ENCODE data around the gene SNX4.

Gene SNX4

DNA sequence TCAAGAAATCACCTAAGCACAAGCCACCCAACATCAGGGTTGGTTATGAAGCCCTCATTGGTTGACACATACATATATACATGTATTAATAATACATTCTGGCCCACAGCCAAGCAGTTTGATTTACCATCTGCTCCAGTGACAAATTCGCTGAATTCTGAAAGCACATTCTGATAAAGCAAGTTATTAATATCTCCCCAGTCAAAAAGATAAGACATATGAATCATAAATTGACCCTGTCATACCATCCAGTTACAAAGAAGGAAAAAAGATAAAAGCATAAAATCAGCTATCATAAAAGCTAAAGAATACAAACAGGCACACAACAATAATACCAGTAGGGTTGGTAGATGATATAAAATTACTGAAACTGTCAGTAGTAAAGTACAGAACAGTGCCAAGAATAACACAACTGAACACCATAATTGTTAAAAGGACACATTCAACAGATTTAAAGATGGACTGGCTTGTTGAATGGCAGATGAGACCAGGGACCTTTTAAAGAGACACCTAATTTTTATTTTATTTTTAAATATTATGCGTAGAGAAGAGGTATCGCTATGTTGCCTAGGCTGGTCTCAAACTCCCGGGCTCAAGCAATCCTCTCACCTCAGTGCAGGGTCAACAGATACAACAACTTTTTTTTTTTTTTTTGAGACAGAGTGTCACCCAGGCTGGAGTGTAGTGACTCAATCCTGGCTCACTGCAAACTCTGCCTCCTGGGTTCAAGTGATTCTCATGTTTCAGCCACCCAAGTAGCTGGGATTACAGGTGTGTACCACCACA lies 7.7 kb downstream of the SNX4 start:
- Histone ChIP-seq H3K18ac (ENCODE audit: low read length) (no peak overlapping the region), H3K9me3 (ENCODE audit: insufficient read depth, low read depth, low read length) (no peaks in the 10 kb centered on the region), H3K4me1 (ENCODE audit: control insufficient read depth in 1 of 2, insufficient read depth in 2 of 2, low read length in 2 of 2) (peaks cover 0 to 4% of the 10 kb centered on the region in 2 experiments), H3K36me3 (ENCODE audit: control insufficient read depth in 1 of 2, insufficient read depth in 2 of 2, low read length in 2 of 2) (peaks cover 0 to 7% of the 10 kb centered on the region in 2 experiments), H3K79me2 (ENCODE audit: control insufficient read depth, insufficient read depth, low read length, poor library complexity) (peaks cover 2% of the 10 kb centered on the region), H2BK12ac (ENCODE audit: low read length) (no peak overlapping the region), H3K27ac (ENCODE audit: low read depth, low read length) (no peak overlapping the region), H3K27me3 (ENCODE audit: insufficient read depth, low read length) (no peaks in the 10 kb centered on the region), H2AFZ (ENCODE audit: insufficient read depth, low read length, poor library complexity) (no peak overlapping the region), H3K4ac (ENCODE audit: low read depth, low read length) (no peak overlapping the region), H4K91ac (ENCODE audit: low read depth, low read length) (no peak overlapping the region), H4K8ac (ENCODE audit: low read depth, low read length) (no peak overlapping the region), H3K4me2 (ENCODE audit: low read length) (no peak overlapping the region), H3K79me1 (ENCODE audit: low read length) (no peaks in the 10 kb centered on the region), H4K12ac (ENCODE audit: low read depth, low read length) (no peak overlapping the region), H2BK120ac (ENCODE audit: insufficient read depth, low read length, poor library complexity) (no peak overlapping the region), H2BK5ac (ENCODE audit: low read depth, low read length, poor library complexity) (no peak overlapping the region), H3K23ac (ENCODE audit: low read length) (no peak overlapping the region), H3K4me3 (ENCODE audit: low read depth, low read length) (no peak overlapping the region), H2AK5ac (ENCODE audit: low read length) (no peak overlapping the region), H3K9ac (ENCODE audit: low read length) (no peak overlapping the region), H3K14ac (ENCODE audit: low read length) (no peak overlapping the region)
- WGBS (ENCODE audit: extremely low coverage, insufficient coverage, insufficient read length), result no CpG with 5 or more reads among the region's 4 CpGs
- peak; percentile 17 to 56 for DNase-seq

DNA sequence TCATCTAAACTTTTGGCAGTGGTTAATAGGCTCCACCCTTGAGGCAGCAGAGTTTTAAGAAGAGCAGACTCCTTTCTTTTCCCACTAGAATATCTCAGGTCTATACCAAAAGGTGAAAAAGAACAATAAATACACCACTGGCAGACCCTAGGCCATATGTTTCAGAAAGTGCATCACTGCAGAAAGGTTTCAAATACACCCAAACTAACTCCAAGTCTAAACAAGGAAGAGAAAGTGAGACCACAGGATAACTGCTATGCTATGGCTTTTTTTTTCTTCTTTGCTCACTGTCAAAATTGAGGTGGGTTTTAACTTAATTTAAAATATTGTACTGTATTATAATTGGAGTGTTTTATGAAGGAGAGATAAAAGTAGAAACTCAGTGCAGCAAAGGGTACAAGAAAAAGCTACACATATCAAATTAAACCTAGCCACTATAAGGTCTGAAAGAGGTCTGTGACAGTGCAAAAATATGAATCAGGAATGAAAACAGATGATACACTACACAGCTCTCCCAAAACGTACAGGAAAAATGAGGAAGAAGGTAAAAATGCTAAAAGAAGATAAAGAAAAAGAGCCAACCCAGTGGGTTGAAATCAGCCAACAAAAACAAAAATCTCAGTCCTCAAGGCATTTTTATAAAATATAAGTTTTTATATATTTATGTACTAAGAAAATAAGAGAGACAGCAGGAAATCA lies 8.4 kb downstream of the SNX4 start:
- no peak overlapping the region for H2AK5ac ChIP-seq (ENCODE audit: low read length)
- H3K27ac ChIP-seq (ENCODE audit: low read depth, low read length), result no peak overlapping the region
- no peak overlapping the region for H3K4me3 ChIP-seq (ENCODE audit: low read depth, low read length)
- no peak overlapping the region for H3K14ac ChIP-seq (ENCODE audit: low read length)
- H2BK120ac ChIP-seq (ENCODE audit: insufficient read depth, low read length, poor library complexity), result no peak overlapping the region
- H3K79me1 ChIP-seq (ENCODE audit: low read length), result no peaks in the 10 kb centered on the region
- H4K12ac ChIP-seq (ENCODE audit: low read depth, low read length), result no peak overlapping the region
- no peak overlapping the region for H3K4ac ChIP-seq (ENCODE audit: low read depth, low read length)
- no peaks in the 10 kb centered on the region for H3K27me3 ChIP-seq (ENCODE audit: insufficient read depth, low read length)
- H3K4me1 ChIP-seq (ENCODE audit: control insufficient read depth in 1 of 2, insufficient read depth in 2 of 2, low read length in 2 of 2), result peaks cover 0 to 3% of the 10 kb centered on the region in 2 experiments
- no peak overlapping the region for H2AFZ ChIP-seq (ENCODE audit: insufficient read depth, low read length, poor library complexity)
- no peak overlapping the region for H3K18ac ChIP-seq (ENCODE audit: low read length)
- H2BK5ac ChIP-seq (ENCODE audit: low read depth, low read length, poor library complexity), result no peak overlapping the region
- H3K4me2 ChIP-seq (ENCODE audit: low read length), result no peak overlapping the region
- H3K9me3 ChIP-seq (ENCODE audit: insufficient read depth, low read depth, low read length), result no peaks in the 10 kb centered on the region
- WGBS (ENCODE audit: extremely low coverage, insufficient coverage, insufficient read length), result no CpG with 5 or more reads among the region's 1 CpG
- H4K8ac ChIP-seq (ENCODE audit: low read depth, low read length), result no peak overlapping the region
- no peak for DNase-seq
- peaks cover 2% of the 10 kb centered on the region for H3K79me2 ChIP-seq (ENCODE audit: control insufficient read depth, insufficient read depth, low read length, poor library complexity)
- no peak overlapping the region for H3K9ac ChIP-seq (ENCODE audit: low read length)
- no peak overlapping the region for H4K91ac ChIP-seq (ENCODE audit: low read depth, low read length)
- H2BK12ac ChIP-seq (ENCODE audit: low read length), result no peak overlapping the region
- peaks cover under 1 to 7% of the 10 kb centered on the region in 2 experiments for H3K36me3 ChIP-seq (ENCODE audit: control insufficient read depth in 1 of 2, insufficient read depth in 2 of 2, low read length in 2 of 2)
- H3K23ac ChIP-seq (ENCODE audit: low read length), result no peak overlapping the region

DNA sequence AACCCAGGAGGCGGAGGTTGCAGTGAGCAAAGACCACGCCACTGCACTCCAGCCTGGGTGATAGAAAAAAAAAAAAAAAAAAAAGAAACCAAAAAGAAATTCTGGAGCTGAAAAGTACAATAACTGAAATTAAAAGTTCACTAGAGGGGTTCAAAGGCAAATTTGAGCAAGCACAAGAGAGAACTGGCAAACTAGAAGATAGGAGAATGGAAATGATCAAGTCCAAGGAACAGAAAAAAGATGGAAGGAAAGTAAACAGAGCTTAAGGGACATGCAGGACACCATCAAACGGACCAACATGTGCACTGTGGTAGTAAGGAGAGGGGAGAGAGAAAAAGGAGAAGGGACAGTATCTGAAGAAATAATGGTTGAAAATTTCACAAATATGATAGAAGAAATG lies 12.9 kb downstream of the SNX4 start:
- H3K18ac ChIP-seq (ENCODE audit: low read length), result no peak overlapping the region
- H3K4ac ChIP-seq (ENCODE audit: low read depth, low read length), result no peak overlapping the region
- H4K8ac ChIP-seq (ENCODE audit: low read depth, low read length), result no peak overlapping the region
- H3K9me3 ChIP-seq (ENCODE audit: insufficient read depth, low read depth, low read length), result no peaks in the 10 kb centered on the region
- no peak overlapping the region for H3K14ac ChIP-seq (ENCODE audit: low read length)
- no peak overlapping the region for H2BK5ac ChIP-seq (ENCODE audit: low read depth, low read length, poor library complexity)
- H2BK120ac ChIP-seq (ENCODE audit: insufficient read depth, low read length, poor library complexity), result no peak overlapping the region
- H3K4me3 ChIP-seq (ENCODE audit: low read depth, low read length), result no peak overlapping the region
- no peak overlapping the region for H3K9ac ChIP-seq (ENCODE audit: low read length)
- H4K91ac ChIP-seq (ENCODE audit: low read depth, low read length), result no peak overlapping the region
- H3K79me2 ChIP-seq (ENCODE audit: control insufficient read depth, insufficient read depth, low read length, poor library complexity), result no peaks in the 10 kb centered on the region
- no peak overlapping the region for H2AFZ ChIP-seq (ENCODE audit: insufficient read depth, low read length, poor library complexity)
- H3K36me3 ChIP-seq (ENCODE audit: control insufficient read depth in 1 of 2, insufficient read depth in 2 of 2, low read length in 2 of 2), result peaks cover 8 to 14% of the 10 kb centered on the region in 2 experiments
- H3K23ac ChIP-seq (ENCODE audit: low read length), result no peak overlapping the region
- DNase-seq, result no peak
- H3K27ac ChIP-seq (ENCODE audit: low read depth, low read length), result no peak overlapping the region
- no peaks in the 10 kb centered on the region for H3K27me3 ChIP-seq (ENCODE audit: insufficient read depth, low read length)
- H2AK5ac ChIP-seq (ENCODE audit: low read length), result no peak overlapping the region
- H4K12ac ChIP-seq (ENCODE audit: low read depth, low read length), result no peak overlapping the region
- no CpG with 5 or more reads among the region's 3 CpGs for WGBS (ENCODE audit: extremely low coverage, insufficient coverage, insufficient read length)
- H3K4me2 ChIP-seq (ENCODE audit: low read length), result no peak overlapping the region
- H3K4me1 ChIP-seq (ENCODE audit: control insufficient read depth in 1 of 2, insufficient read depth in 2 of 2, low read length in 2 of 2), result no peaks in the 10 kb centered on the region
- H2BK12ac ChIP-seq (ENCODE audit: low read length), result no peak overlapping the region
- no peaks in the 10 kb centered on the region for H3K79me1 ChIP-seq (ENCODE audit: low read length)

DNA sequence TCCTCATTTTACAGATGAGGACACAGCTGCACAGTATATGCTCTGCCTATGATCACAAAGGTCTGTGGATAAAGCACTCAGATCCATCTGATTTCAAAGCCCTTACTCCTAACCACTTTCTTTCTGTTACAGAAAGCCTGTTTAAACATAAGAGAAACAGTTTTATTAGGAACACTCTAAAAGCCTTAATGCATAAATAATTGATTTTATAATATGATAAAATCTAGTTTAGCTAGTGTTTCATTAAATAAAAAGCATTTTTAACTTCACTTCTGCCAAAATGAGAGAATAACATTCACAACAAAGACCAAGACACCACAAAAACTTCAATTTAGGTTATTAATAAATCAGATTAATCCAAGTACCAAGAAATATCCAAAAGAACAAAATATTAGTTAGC lies 21.4 kb downstream of the SNX4 start:
- DNase-seq, result no peak
- no peak overlapping the region for H3K27ac ChIP-seq (ENCODE audit: low read depth, low read length)
- H3K9ac ChIP-seq (ENCODE audit: low read length), result no peak overlapping the region
- H2AK5ac ChIP-seq (ENCODE audit: low read length), result no peak overlapping the region
- no peak overlapping the region for H2BK12ac ChIP-seq (ENCODE audit: low read length)
- peaks cover 11 to 13% of the 10 kb centered on the region in 2 experiments for H3K36me3 ChIP-seq (ENCODE audit: control insufficient read depth in 1 of 2, insufficient read depth in 2 of 2, low read length in 2 of 2)
- H3K9me3 ChIP-seq (ENCODE audit: insufficient read depth, low read depth, low read length), result no peaks in the 10 kb centered on the region
- H4K91ac ChIP-seq (ENCODE audit: low read depth, low read length), result no peak overlapping the region
- H3K4me1 ChIP-seq (ENCODE audit: control insufficient read depth in 1 of 2, insufficient read depth in 2 of 2, low read length in 2 of 2), result no peaks in the 10 kb centered on the region
- H2BK5ac ChIP-seq (ENCODE audit: low read depth, low read length, poor library complexity), result no peak overlapping the region
- H4K8ac ChIP-seq (ENCODE audit: low read depth, low read length), result no peak overlapping the region
- no peak overlapping the region for H3K23ac ChIP-seq (ENCODE audit: low read length)
- no peak overlapping the region for H3K4me3 ChIP-seq (ENCODE audit: low read depth, low read length)
- H3K79me2 ChIP-seq (ENCODE audit: control insufficient read depth, insufficient read depth, low read length, poor library complexity), result no peaks in the 10 kb centered on the region
- no peak overlapping the region for H3K14ac ChIP-seq (ENCODE audit: low read length)
- H3K4ac ChIP-seq (ENCODE audit: low read depth, low read length), result no peak overlapping the region
- no peak overlapping the region for H3K4me2 ChIP-seq (ENCODE audit: low read length)
- H4K12ac ChIP-seq (ENCODE audit: low read depth, low read length), result no peak overlapping the region
- H3K18ac ChIP-seq (ENCODE audit: low read length), result no peak overlapping the region
- no peaks in the 10 kb centered on the region for H3K27me3 ChIP-seq (ENCODE audit: insufficient read depth, low read length)
- no peak overlapping the region for H2BK120ac ChIP-seq (ENCODE audit: insufficient read depth, low read length, poor library complexity)
- H2AFZ ChIP-seq (ENCODE audit: insufficient read depth, low read length, poor library complexity), result no peak overlapping the region
- H3K79me1 ChIP-seq (ENCODE audit: low read length), result no peaks in the 10 kb centered on the region

All from trophoblast cell (in vitro differentiated cells and primary cell).